ENCODE results near the gene PACSIN3. TPM values are rescaled to one million over a fixed set of nuclear protein-coding genes. Genes with fewer than 3 reads are reported as not detected.

The PACSIN3 gene
- total RNA-seq, 4 donors from 2014 or later, result 55.9 to 95.7 (median 65.0) TPM

DNA sequence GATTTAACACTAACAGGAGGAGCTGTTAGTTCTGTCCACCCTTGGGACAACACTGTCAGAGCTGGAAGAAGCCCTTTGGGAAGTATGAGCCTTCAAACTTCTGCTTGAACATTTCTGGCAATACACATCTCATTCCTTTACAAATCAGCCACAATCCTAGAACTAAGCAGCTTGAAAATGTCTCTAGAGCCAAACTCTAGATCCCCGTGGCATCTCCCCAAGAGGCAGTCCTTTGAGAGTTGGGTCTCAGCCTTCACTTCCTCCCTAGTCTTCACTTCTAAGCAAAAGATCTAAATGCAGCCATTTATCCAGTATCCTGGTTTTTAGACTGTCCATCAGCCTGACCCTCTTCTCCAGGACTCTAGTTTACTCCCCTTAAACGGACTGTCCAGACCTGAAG lies 36.5 kb downstream of the PACSIN3 start:
- peak overlapping the region in 1 of 4 donors; percentile 29 for H3K27ac ChIP-seq
- TF ChIP-seq POLR2A (IDR thresholded peaks at IDR 0.05), result no peak
- TF ChIP-seq, protein P1, sequence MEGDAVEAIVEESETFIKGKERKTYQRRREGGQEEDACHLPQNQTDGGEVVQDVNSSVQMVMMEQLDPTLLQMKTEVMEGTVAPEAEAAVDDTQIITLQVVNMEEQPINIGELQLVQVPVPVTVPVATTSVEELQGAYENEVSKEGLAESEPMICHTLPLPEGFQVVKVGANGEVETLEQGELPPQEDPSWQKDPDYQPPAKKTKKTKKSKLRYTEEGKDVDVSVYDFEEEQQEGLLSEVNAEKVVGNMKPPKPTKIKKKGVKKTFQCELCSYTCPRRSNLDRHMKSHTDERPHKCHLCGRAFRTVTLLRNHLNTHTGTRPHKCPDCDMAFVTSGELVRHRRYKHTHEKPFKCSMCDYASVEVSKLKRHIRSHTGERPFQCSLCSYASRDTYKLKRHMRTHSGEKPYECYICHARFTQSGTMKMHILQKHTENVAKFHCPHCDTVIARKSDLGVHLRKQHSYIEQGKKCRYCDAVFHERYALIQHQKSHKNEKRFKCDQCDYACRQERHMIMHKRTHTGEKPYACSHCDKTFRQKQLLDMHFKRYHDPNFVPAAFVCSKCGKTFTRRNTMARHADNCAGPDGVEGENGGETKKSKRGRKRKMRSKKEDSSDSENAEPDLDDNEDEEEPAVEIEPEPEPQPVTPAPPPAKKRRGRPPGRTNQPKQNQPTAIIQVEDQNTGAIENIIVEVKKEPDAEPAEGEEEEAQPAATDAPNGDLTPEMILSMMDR (IDR thresholded peaks at IDR 0.05), result no peak

GRCh38 chr11:47148903-47149531 lies 37.2 kb downstream of the PACSIN3 start:
- H3K36me3 ChIP-seq, result no peaks in the 10 kb centered on the region
- intact Hi-C loops (cut with DNase I), result no loop called here
- no peak overlapping the region for H3K4me3 ChIP-seq
- 14 to 31% methylated on average over 4 to 6 of the region's 10 CpGs for WGBS, 2 donors
- TF ChIP-seq, protein P1 (IDR thresholded peaks at IDR 0.05), result no peak
- TF ChIP-seq POLR2A (IDR thresholded peaks at IDR 0.05), result no peak
- DNase-seq, result no peak
- peak overlapping the region in 2 of 4 donors; percentile 16 to 29 for H3K27ac ChIP-seq
- H3K27me3 ChIP-seq, result no peaks in the 10 kb centered on the region
- peaks cover 3 to 37% (median 20%) of the 10 kb centered on the region in 3 donors for H3K4me1 ChIP-seq
- no peaks in the 10 kb centered on the region for H3K9me3 ChIP-seq

More for the DNA sequence above, 36.5 kb downstream of the PACSIN3 start:
- DNase-seq, result no peak
- no peaks in the 10 kb centered on the region for H3K9me3 ChIP-seq
- H3K36me3 ChIP-seq, result no peaks in the 10 kb centered on the region
- H3K4me1 ChIP-seq, result peaks cover 3 to 35% (median 20%) of the 10 kb centered on the region in 3 donors
- WGBS, 2 donors, result 24 to 45% methylated on average over 2 of the region's 2 CpGs
- H3K27me3 ChIP-seq, result no peaks in the 10 kb centered on the region
- intact Hi-C loops (cut with DNase I), result loop anchor here (5.0 kb wide), 1 partner anchor 262 kb away; no protein-coding TSS in a partner anchor
- no peak overlapping the region for H3K4me3 ChIP-seq

DNA sequence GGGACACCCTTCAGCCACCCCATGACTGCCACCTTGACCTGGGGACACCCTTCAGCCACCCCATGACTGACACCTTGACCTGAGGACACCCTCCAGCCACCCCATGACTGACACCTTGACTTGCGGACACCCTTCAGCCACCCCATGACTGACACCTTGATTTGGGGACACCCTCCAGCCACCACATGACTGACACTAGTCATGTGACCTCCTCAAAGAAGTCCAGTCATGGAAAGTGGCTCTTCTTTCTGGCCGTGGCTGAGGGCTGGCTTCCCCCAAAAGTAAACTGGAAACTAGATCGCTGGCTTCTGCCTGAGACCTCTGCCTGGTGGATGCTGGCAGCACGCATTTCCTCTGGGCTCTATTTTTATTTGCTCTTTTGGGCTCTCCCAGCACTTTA lies 38.0 kb downstream of the PACSIN3 start:
- TF ChIP-seq POLR2A (IDR thresholded peaks at IDR 0.05), result no peak
- TF ChIP-seq, protein P1 (IDR thresholded peaks at IDR 0.05), result no peak
- Histone ChIP-seq H3K27ac (no peak overlapping the region), H3K27me3 (no peaks in the 10 kb centered on the region), H3K36me3 (no peaks in the 10 kb centered on the region), H3K4me1 (peaks cover 3 to 38% (median 20%) of the 10 kb centered on the region in 3 donors), H3K4me3 (no peak overlapping the region), H3K9me3 (no peaks in the 10 kb centered on the region)
- intact Hi-C loops (cut with DNase I), result no loop called here
- 86 to 94% methylated on average over 3 to 4 of the region's 4 CpGs for WGBS, 2 donors
- no peak for DNase-seq

- intact Hi-C loops (cut with DNase I), result no loop called here
- 86 to 95% methylated on average over 5 to 6 of the region's 7 CpGs for WGBS, 2 donors
- TF ChIP-seq, protein P1 (IDR thresholded peaks at IDR 0.05), result no peak
- TF ChIP-seq POLR2A (IDR thresholded peaks at IDR 0.05), result no peak
- Histone ChIP-seq H3K27me3 (no peaks in the 10 kb centered on the region), H3K4me3 (no peak overlapping the region), H3K4me1 (peaks cover 9 to 38% (median 23%) of the 10 kb centered on the region in 3 donors), H3K36me3 (no peaks in the 10 kb centered on the region), H3K9me3 (no peaks in the 10 kb centered on the region), H3K27ac (no peak overlapping the region)
- no peak for DNase-seq
Observed at GRCh38 chr11:47147681-47148080, 38.6 kb downstream of the PACSIN3 start.

DNA sequence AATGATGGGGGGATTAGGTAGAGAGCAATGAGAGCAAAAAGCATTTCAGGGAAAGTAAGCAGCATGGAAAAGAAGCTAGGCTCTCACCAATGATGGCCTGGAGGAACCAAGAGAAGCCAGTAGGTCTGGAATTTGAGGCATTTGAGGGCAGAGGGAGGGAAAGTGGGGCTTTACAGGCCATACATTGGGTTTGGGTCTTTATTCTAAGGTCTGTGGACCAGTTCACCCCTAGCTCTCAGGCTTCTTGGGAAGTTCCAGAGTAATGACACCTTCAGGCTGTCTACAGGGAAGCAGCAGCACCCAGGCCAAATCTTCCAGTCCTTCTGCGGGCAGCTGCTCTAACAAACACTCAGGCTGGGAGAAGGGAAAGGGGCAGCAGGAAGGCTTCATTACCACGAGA lies 39.0 kb downstream of the PACSIN3 start:
- TF ChIP-seq POLR2A (IDR thresholded peaks at IDR 0.05), result no peak
- TF ChIP-seq, protein P1 (IDR thresholded peaks at IDR 0.05), result no peak
- Histone ChIP-seq H3K27ac (no peak overlapping the region), H3K9me3 (no peaks in the 10 kb centered on the region), H3K4me3 (no peak overlapping the region), H3K27me3 (no peaks in the 10 kb centered on the region), H3K36me3 (no peaks in the 10 kb centered on the region), H3K4me1 (peaks cover 10 to 41% (median 24%) of the 10 kb centered on the region in 3 donors)
- intact Hi-C loops (cut with DNase I), result no loop called here
- no peak for DNase-seq
- 80 to 91% methylated on average over 1 to 2 of the region's 2 CpGs for WGBS, 2 donors
